GM13977 (cell line): ENCODE data around the gene RNASE9.
"Not testable (repeated sequence)": the region's sequence is repeated elsewhere in the genome, so short reads cannot be mapped to it uniquely, and the experiment has no call there.

Experiments used
- DNase-seq: peaks from one replicate; pipeline ENCODE4 v3.0.0; 2012; ENCODE audit warnings: low spot score
- CTCF ChIP-seq: IDR thresholded peaks from 2 replicates; pipeline ENCODE4 v1.5.1; 2012; ENCODE audit warnings: mild to moderate bottlenecking, control low read depth; ENCODE audit not compliant: insufficient read depth; ENCODE audit errors: extremely low read depth, missing control alignments
- in situ Hi-C: fragments of 300-500 bp; cut with MboI; formaldehyde crosslinking; loops from one replicate; pipeline ENCODE4 v1.12.0; 2022; ENCODE audit warnings: low sequenced_read_pairs, low pct_unique_long_range_greater_than_20kb, mixed read lengths, inconsistent platforms; ENCODE audit not compliant: unreplicated experiment

RNASE9 gene

GRCh38 chr14:20522332-20522731, 38.5 kb downstream of the RNASE9 start:
- no peak for TF ChIP-seq CTCF
- in situ Hi-C loops: no loop called here
- DNase-seq: no peak

- no peak for DNase-seq
- in situ Hi-C loops: no loop called here
Observed at GRCh38 chr14:20516921-20517320, 43.9 kb downstream of the RNASE9 start.

GRCh38 chr14:20515846-20516245, 45.0 kb downstream of the RNASE9 start:
- no peak for TF ChIP-seq CTCF
- no peak for DNase-seq
- in situ Hi-C loops: no loop called here

More at GRCh38 chr14:20516921-20517320, 43.9 kb downstream of the RNASE9 start:
- TF ChIP-seq CTCF: no peak

GRCh38 chr14:20512177-20512905, 48.5 kb downstream of the RNASE9 start:
- in situ Hi-C loops: no loop called here
- no peak for TF ChIP-seq CTCF
- DNase-seq: no peak

GRCh38 chr14:20508367-20508766, 52.5 kb downstream of the RNASE9 start:
- in situ Hi-C loops: no loop called here
- peak; percentile 35 for DNase-seq
- TF ChIP-seq CTCF: no peak

- in situ Hi-C loops, DNase-seq: not testable (repeated sequence)
Observed at GRCh38 chr14:20507537-20507936, 53.3 kb downstream of the RNASE9 start.

- in situ Hi-C loops, DNase-seq: not testable (repeated sequence)
Observed at GRCh38 chr14:20506752-20507151, 54.1 kb downstream of the RNASE9 start.

GRCh38 chr14:20506276-20506675, 54.6 kb downstream of the RNASE9 start:
- in situ Hi-C loops: not testable (repeated sequence)

More at GRCh38 chr14:20506276-20506675, 54.6 kb downstream of the RNASE9 start:
- not testable (repeated sequence) for DNase-seq
